ENCODE results near the gene NOS1AP.
"Not testable (repeated sequence)": the region's sequence is repeated elsewhere in the genome, so short reads cannot be mapped to it uniquely, and the experiment has no call there.

The NOS1AP gene

GRCh38 chr1:162195567-162195966, 126.1 kb downstream of the NOS1AP start:
- no peak overlapping the region for H3K4me3 ChIP-seq (ENCODE audit: low read depth, low read length)
- TF ChIP-seq CTCF (IDR thresholded peaks at IDR 0.05; ENCODE audit: low read depth, low read length, missing control alignments), result no peak
- no peak for DNase-seq (ENCODE audit: low read depth)
- in situ Hi-C loops (cut with HindIII; ENCODE audit: low sequenced_read_pairs), result no loop called here

DNA sequence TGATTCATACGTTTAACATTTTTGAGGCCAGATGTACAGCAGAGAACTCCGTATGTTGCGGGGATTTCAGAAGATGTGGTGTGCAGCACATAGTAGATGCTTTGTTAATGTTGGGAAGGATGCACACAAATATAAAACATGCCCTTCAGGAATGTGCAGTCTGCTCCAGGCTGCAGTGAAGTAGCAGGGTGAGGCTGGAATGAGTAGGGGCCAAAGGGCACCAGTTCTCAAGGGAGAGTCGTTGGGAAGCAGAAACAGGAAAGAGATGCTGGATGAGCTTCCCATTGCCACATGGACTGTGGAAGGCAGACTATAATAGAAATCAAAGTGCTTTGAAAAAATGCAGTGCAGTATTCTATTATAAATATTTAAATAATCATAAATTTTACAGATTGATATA, 126.9 kb downstream of the NOS1AP start:
- in situ Hi-C loops (cut with HindIII; ENCODE audit: low sequenced_read_pairs), result no loop called here

GRCh38 chr1:162197041-162197531, 127.6 kb downstream of the NOS1AP start:
- in situ Hi-C loops (cut with HindIII; ENCODE audit: low sequenced_read_pairs), result no loop called here
- no peak overlapping the region for H3K4me3 ChIP-seq (ENCODE audit: low read depth, low read length)
- no peak for DNase-seq (ENCODE audit: low read depth)
- no peak for TF ChIP-seq CTCF (IDR thresholded peaks at IDR 0.05; ENCODE audit: low read depth, low read length, missing control alignments)

More for the DNA sequence above, 126.9 kb downstream of the NOS1AP start:
- no peak overlapping the region for H3K4me3 ChIP-seq (ENCODE audit: low read depth, low read length)
- TF ChIP-seq CTCF (IDR thresholded peaks at IDR 0.05; ENCODE audit: low read depth, low read length, missing control alignments), result no peak
- no peak for DNase-seq (ENCODE audit: low read depth)

DNA sequence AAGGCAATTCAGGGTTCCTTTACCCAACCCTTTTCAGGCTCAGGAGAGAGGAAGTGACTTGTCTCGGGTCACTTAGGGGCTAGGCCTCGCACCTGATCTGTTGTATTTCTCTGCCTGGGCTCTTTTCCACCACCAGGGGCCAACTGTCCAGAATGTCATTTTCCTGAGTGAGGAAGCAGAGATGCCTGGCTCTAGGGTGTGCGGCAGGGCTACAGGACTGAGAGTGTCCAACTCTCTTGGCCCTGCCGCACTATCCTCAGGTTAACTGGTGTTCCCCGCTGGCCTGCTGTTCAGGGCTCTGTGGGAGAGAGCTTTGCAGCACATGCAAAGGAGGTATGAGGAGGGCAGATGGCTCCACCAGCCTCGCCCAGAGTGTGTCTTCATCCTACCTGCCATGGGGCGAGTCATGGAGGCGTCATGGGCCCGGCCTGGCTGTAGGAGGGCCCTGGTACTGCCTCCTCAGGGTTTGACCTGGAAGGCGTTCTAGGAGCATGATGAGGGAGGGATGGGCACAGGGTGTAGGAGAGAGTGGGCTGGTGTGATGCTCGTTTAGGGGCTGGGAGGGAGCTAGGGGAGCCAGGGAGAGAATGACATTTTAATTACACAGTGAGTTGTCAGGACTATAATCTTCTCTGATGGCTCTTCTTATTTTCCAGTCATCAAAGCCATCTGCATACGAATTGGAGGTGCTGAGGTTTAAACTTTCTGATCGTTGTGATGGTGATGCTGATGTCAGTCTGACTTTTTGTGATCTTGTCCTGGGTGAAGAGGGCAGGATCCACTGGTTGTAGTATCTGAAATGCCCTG, 128.3 kb downstream of the NOS1AP start:
- no peak for TF ChIP-seq CTCF (IDR thresholded peaks at IDR 0.05; ENCODE audit: low read depth, low read length, missing control alignments)
- in situ Hi-C loops (cut with HindIII; ENCODE audit: low sequenced_read_pairs), result no loop called here

DNA sequence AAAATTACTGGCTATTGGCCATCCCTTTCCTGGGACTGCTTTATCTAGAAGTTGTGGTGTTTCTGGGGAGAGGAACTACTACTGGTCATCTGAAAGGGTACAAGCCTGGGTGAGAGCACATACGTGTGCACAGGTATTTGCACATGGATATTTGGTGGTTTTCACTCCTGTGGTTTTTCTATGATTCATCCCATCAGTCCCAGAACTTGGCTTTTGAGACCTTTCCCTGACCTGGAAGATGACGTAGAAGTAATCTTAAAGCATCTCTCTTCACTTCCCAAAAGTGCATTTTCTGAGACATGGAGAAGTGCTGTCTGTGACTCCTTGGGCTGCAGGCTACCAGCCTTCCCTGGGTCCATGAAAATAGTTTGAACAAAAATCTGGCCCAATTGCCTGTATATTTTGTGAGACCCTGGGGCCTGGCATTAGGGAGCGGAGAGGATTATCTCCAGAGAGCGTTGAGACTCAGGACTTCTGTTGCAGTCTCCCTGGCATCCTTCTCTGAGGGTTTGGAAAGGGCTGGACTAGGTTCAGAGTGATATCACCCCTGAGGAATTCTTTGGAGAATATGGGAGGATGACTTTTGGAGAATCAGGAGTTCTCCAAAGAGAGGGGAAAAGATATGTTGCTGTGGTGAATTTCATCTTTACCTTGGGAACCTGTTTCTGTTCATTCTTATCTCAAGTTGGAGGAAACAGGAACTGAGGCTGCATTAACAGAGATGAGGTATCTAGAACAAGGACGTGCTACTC, 130.8 kb downstream of the NOS1AP start:
- in situ Hi-C loops (cut with HindIII; ENCODE audit: low sequenced_read_pairs), result no loop called here

More for the DNA sequence above, 128.3 kb downstream of the NOS1AP start:
- DNase-seq (ENCODE audit: low read depth), result no peak
- H3K4me3 ChIP-seq (ENCODE audit: low read depth, low read length), result no peak overlapping the region

DNA sequence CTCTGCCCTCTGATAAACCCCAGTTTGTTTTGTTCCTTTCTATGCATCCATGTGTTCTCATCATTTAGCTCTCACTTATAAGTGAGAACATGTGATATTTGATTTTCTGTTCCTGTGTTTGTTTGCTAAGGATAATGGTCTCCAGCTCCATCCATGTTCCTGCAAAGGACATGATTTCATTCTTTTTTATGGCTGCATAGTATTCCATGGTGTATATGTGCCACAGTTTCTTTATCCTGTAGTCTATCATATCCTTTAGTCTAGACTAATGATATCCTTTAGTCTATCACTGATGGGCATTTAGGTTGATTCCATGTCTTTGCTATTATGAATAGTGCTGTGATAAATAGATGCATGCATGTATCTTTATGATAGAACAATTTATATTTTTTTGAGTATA, 131.6 kb downstream of the NOS1AP start:
- DNase-seq (ENCODE audit: low read depth); in situ Hi-C loops (cut with HindIII; ENCODE audit: low sequenced_read_pairs): not testable (repeated sequence)

More for the DNA sequence above, 130.8 kb downstream of the NOS1AP start:
- H3K4me3 ChIP-seq (ENCODE audit: low read depth, low read length), result no peak overlapping the region
- no peak for DNase-seq (ENCODE audit: low read depth)
- TF ChIP-seq CTCF (IDR thresholded peaks at IDR 0.05; ENCODE audit: low read depth, low read length, missing control alignments), result no peak

More for the DNA sequence above, 131.6 kb downstream of the NOS1AP start:
- not testable (repeated sequence) for H3K4me3 ChIP-seq (ENCODE audit: low read depth, low read length)

Measured in astrocyte of the cerebellum (primary cell).